ENCODE results near the gene ZNF716. TPM values are rescaled to one million over a fixed set of nuclear protein-coding genes. Genes with fewer than 3 reads are reported as not detected.
A peak's percentile ranks its signal among the peaks of the same experiment; 100 is the strongest.
"Not testable (repeated sequence)": the region's sequence is repeated elsewhere in the genome, so short reads cannot be mapped to it uniquely, and the experiment has no call there.

The ZNF716 gene
- not detected in 2 replicates for total RNA-seq (2014; rRNA removed; shearing (Covaris generic))

GRCh38 chr7:57449904-57450303, at the start of gene ZNF716:
ZNF716 (plus strand) TSS chr7:57450177; CDS start chr7:57450289, 112 bp downstream.
- DNase-seq (ENCODE audit: low spot score) = no peak
- in situ Hi-C loops (cut with HindIII; ENCODE audit: low sequenced_read_pairs) = no loop called here

- no peak for DNase-seq (ENCODE audit: low spot score)
These were observed 49.3 kb upstream of the ZNF716 start for GRCh38 chr7:57400531-57401155.

DNA sequence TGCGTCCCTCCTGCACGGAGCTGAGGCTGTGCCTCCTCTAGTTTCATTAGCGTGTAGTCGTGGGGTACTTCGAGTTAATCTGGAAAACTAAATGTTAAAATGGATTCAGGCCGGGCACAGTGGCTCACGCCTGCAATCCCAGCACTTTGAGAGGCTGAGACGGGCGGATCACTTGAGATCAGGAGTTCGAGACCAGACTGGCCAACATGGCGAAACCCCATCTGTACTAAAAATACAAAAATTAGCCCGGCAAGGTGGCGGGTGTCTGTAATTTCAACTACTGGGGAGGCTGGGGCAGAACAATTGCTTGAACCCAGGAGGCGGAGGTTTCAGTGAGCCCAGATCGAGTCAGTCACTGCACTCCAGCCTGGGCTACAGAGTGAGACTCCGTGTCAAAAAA, 46.9 kb upstream of the ZNF716 start:
- DNase-seq (ENCODE audit: low spot score); in situ Hi-C loops (cut with HindIII; ENCODE audit: low sequenced_read_pairs): not testable (repeated sequence)

More at GRCh38 chr7:57400531-57401155, 49.3 kb upstream of the ZNF716 start:
- in situ Hi-C loops (cut with HindIII; ENCODE audit: low sequenced_read_pairs) = no loop called here

GRCh38 chr7:57403601-57404342, 46.2 kb upstream of the ZNF716 start:
- in situ Hi-C loops (cut with HindIII; ENCODE audit: low sequenced_read_pairs) = no loop called here
- DNase-seq (ENCODE audit: low spot score) = peak; percentile 19

DNA sequence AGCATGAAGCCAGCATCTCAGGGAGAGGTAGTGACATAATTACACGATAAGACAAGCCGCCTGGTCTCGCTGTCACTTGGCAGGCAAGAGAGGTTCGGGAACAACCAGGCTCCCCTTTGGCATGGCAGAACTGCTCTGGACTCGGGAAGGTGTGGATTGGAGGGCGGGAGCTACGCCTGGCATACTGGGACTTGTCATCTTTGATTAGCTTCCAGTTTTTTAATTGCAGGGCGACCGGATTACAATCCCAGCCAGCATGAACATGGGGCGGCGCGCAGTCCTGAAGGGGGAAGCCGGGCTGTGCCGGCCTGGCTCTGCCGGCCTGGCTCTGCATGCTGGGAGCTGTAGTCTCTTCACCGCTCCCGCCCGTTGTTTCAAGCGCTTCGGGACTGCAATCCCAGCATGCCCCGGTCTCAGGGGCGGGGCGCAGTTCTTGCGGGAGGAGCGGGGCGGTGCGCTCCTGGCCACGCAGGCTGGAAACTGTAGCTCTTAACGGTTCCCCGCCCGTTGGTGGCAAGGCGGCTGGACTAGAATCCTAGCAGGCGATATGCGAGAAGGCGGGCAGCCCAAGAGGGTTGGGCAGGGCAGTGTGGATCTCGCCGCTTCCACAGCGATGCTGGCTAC, 45.5 kb upstream of the ZNF716 start:
- in situ Hi-C loops (cut with HindIII; ENCODE audit: low sequenced_read_pairs) = no loop called here
- DNase-seq (ENCODE audit: low spot score) = peak; percentile 27

DNA sequence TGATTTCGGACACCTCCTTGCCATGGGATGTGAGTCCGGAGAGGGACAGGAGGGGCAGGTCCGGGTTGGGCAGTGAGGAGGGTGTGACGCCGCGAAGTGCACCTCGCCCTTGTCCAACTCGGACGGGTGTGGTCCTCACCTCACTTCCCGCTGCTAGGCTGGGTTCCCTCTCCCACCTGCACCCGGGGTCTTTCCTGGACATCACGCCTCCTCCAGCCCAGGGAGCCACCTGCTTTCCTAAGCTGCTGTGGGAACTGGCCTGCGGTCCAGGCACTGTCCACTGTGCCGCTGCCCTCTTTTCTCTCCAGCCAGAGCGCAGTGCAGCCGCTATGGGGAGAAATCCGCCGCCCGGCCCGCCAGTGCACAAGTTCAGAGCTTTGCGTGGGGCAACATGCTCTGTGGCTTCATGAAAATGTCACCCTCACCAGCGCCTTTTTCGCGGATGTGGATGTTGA, 45.0 kb upstream of the ZNF716 start:
- in situ Hi-C loops (cut with HindIII; ENCODE audit: low sequenced_read_pairs) = no loop called here
- no peak for DNase-seq (ENCODE audit: low spot score)

GRCh38 chr7:57407125-57407524, 42.9 kb upstream of the ZNF716 start:
- DNase-seq (ENCODE audit: low spot score) = no peak
- in situ Hi-C loops (cut with HindIII; ENCODE audit: low sequenced_read_pairs) = no loop called here

GRCh38 chr7:57412168-57412567, 37.8 kb upstream of the ZNF716 start:
- DNase-seq (ENCODE audit: low spot score) = no peak
- in situ Hi-C loops (cut with HindIII; ENCODE audit: low sequenced_read_pairs) = no loop called here

- no peak for DNase-seq (ENCODE audit: low spot score)
- in situ Hi-C loops (cut with HindIII; ENCODE audit: low sequenced_read_pairs) = no loop called here
These were observed 37.4 kb upstream of the ZNF716 start for GRCh38 chr7:57412618-57413017.

DNA sequence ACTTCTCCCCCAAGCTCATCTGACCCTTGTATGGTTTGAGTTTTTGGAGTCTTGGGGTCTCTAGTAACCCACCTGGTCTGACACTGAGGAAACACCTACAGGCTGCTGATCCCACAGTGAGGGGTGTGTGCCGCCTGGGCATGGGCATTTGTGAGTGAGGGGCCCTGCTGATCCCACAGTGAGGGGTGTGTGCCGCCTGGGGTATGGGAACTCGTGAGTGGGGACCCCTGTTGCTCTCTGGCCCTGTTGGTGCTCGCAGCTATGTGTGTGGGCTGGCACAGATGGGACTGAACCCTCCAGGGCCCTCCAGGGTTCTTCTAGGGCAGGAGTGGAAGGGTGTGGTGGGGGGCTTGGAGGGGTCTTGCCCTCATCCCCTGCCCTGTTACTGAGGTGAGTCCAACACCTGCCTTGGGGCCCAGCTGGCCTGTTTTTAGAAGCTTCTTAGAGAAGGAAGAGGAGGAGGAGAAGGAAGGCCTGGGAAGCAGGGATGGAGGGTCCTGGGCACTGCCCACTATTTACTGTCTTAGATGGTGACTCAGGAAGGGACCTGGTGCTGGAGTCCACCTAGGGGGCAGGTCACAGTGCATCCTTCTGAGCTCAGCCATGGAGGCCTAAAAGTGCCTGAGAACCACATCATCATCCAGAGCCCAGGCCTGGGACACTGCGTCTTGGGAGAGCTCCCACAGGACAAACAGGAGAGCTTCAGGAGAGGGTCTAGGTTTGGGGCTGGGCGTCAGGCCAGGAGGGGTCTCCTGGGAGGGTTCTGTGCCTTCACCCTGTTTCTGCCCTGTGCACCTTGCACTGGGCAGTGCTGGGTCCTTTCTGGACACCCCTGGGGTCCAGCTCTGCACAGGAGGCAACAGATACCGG, 36.2 kb upstream of the ZNF716 start:
- in situ Hi-C loops (cut with HindIII; ENCODE audit: low sequenced_read_pairs) = no loop called here
- no peak for DNase-seq (ENCODE audit: low spot score)

DNA sequence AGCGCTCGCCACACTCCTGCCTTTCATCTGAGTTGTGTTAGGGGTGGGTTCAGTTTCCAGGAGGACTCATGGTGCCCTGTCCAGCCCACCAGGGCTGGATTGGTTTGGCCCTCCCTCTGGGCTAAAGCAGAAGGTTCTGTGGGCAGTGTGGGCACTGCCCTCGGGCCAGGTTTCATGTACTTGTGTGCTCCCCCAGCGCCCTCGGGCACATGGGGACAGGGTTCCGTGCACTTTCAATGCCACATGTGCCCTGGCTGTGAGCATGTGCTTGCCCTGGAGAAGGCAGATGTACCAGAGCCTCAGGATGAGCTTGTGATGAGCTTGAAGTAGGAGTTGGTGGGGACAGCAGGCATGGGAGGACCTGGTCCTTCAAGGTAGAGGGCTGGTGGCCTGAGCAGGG, 35.6 kb upstream of the ZNF716 start:
- in situ Hi-C loops (cut with HindIII; ENCODE audit: low sequenced_read_pairs) = no loop called here
- DNase-seq (ENCODE audit: low spot score) = no peak

DNA sequence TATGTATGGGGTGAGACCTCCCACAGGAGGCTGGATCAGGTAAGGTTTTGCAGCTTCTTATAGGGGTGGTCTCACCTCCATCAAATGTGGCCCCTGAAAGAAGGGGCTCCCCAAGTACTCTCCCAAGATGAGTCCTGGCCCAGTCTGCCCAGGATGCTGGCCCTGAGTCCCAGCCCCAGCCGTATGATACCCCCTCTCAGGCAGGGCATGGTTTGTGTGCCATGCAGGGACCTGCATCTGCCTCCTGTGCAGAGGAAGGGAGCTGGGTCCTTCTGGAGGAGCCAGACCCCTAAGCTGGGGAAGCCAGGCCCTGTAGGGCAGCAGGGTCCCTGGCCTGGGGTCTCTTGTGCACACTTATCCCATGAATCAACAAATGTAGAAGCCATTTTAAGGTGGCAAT, 35.1 kb upstream of the ZNF716 start:
- no peak for DNase-seq (ENCODE audit: low spot score)
- in situ Hi-C loops (cut with HindIII; ENCODE audit: low sequenced_read_pairs) = no loop called here

GRCh38 chr7:57415326-57415725, 34.7 kb upstream of the ZNF716 start:
- in situ Hi-C loops (cut with HindIII; ENCODE audit: low sequenced_read_pairs) = no loop called here
- DNase-seq (ENCODE audit: low spot score) = no peak

GRCh38 chr7:57415730-57416129, 34.2 kb upstream of the ZNF716 start:
- no peak for DNase-seq (ENCODE audit: low spot score)

GRCh38 chr7:57416601-57417358, 33.2 kb upstream of the ZNF716 start:
- no peak for DNase-seq (ENCODE audit: low spot score)
- in situ Hi-C loops (cut with HindIII; ENCODE audit: low sequenced_read_pairs) = no loop called here

More at GRCh38 chr7:57415730-57416129, 34.2 kb upstream of the ZNF716 start:
- in situ Hi-C loops (cut with HindIII; ENCODE audit: low sequenced_read_pairs) = no loop called here

- no peak for DNase-seq (ENCODE audit: low spot score)
- in situ Hi-C loops (cut with HindIII; ENCODE audit: low sequenced_read_pairs) = no loop called here
These were observed 32.2 kb upstream of the ZNF716 start for GRCh38 chr7:57417736-57418135.

- DNase-seq (ENCODE audit: low spot score) = no peak
- in situ Hi-C loops (cut with HindIII; ENCODE audit: low sequenced_read_pairs) = no loop called here
These were observed 26.2 kb upstream of the ZNF716 start for GRCh38 chr7:57423768-57424167.

- in situ Hi-C loops (cut with HindIII; ENCODE audit: low sequenced_read_pairs) = no loop called here
These were observed 25.3 kb upstream of the ZNF716 start for GRCh38 chr7:57424515-57425238.

More at GRCh38 chr7:57424515-57425238, 25.3 kb upstream of the ZNF716 start:
- DNase-seq (ENCODE audit: low spot score) = no peak
